ENCODE measurements around the gene ALK. TPM values are rescaled to one million over a fixed set of nuclear protein-coding genes. Genes with fewer than 3 reads are reported as not detected.

Gene ALK
- total RNA-seq, 2 experiments from 2014 or later, result not detected

GRCh38 chr2:29715655-29716054 lies 205.7 kb downstream of the ALK start:
- ATAC-seq (no peak), DNase-seq (no peak)
- no peaks in the 10 kb centered on the region for H3K4me1 Mint-ChIP-seq (ENCODE audit: low read depth)
- POLR2A ChIA-PET, result interaction anchor here (0.6 kb wide), 1 partner anchor 33 kb away, joined by 3 read pairs; no protein-coding TSS in a partner anchor
- intact Hi-C loops (cut with micrococcal nuclease), result no loop called here
- TF ChIP-seq, protein P1, sequence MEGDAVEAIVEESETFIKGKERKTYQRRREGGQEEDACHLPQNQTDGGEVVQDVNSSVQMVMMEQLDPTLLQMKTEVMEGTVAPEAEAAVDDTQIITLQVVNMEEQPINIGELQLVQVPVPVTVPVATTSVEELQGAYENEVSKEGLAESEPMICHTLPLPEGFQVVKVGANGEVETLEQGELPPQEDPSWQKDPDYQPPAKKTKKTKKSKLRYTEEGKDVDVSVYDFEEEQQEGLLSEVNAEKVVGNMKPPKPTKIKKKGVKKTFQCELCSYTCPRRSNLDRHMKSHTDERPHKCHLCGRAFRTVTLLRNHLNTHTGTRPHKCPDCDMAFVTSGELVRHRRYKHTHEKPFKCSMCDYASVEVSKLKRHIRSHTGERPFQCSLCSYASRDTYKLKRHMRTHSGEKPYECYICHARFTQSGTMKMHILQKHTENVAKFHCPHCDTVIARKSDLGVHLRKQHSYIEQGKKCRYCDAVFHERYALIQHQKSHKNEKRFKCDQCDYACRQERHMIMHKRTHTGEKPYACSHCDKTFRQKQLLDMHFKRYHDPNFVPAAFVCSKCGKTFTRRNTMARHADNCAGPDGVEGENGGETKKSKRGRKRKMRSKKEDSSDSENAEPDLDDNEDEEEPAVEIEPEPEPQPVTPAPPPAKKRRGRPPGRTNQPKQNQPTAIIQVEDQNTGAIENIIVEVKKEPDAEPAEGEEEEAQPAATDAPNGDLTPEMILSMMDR (IDR thresholded peaks at IDR 0.05), result no peak
- no peak overlapping the region for H3K4me3 Mint-ChIP-seq
- H3K27ac Mint-ChIP-seq, result no peak overlapping the region
- H3K9me3 Mint-ChIP-seq, result no peaks in the 10 kb centered on the region
- CTCF ChIA-PET, result no interaction called here
- H3K27me3 Mint-ChIP-seq, result peaks cover 4% of the 10 kb centered on the region
- no peaks in the 10 kb centered on the region for H3K36me3 Mint-ChIP-seq (ENCODE audit: low read depth)

DNA sequence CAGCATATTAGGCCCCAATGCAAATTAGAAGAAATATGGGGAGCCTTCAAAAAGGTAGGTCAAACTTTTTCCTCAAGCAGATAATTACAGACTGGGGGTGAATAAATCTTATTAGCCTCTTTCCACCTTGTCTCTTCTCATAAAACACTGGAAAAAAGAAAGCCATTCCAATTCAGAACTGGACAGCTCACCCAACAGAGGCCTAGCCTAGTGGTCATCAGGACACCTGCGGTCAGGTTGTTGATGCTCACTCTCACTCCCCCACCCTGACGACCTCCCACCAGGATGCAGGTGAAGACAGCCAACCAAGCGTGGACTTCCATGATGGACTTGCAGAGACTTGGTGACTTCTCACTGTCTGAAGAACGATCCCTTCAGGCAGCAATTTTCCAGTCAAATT lies 207.1 kb downstream of the ALK start:
- ChIA-PET POLR2A (interaction anchor here (0.6 kb wide), 1 partner anchor 455 kb away, joined by 3 read pairs; no protein-coding TSS in a partner anchor), CTCF (no interaction called here)
- Mint-ChIP-seq H3K27ac (no peak overlapping the region), H3K4me1 (ENCODE audit: low read depth) (no peaks in the 10 kb centered on the region), H3K4me3 (no peak overlapping the region), H3K27me3 (peaks cover 4% of the 10 kb centered on the region), H3K36me3 (ENCODE audit: low read depth) (no peaks in the 10 kb centered on the region), H3K9me3 (no peaks in the 10 kb centered on the region)
- intact Hi-C loops (cut with micrococcal nuclease), result no loop called here
- DNase-seq, result no peak
- no peak for ATAC-seq
- TF ChIP-seq, protein P1 (IDR thresholded peaks at IDR 0.05), result no peak

DNA sequence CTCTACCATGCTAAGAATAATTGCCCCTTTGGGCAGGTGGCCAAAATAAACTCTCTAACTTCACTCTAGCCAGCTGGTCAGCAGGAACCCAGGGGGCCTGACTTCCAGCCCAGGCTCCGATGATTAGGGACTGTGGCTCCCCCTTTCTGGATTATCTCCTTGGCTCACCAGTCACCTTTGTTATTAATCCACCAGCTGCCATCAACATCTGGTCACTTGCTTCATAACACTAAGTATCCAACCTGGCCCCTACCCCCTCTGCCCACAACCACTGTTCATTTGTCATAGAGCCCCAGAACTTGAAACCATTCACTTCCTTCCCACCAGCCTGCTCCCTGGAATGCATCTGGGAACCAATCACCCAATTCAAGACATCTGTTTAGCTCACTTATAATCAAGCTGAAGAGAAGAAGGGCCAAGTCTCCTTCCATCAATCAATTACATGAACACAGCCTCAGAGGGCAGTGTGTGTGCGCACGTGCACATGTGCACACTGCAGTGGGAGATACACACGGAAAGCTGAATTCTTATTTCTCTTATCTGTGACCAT lies 215.1 kb downstream of the ALK start:
- no peak for DNase-seq
- ChIA-PET POLR2A (no interaction called here), CTCF (no interaction called here)
- H3K4me1 Mint-ChIP-seq (ENCODE audit: low read depth), result no peaks in the 10 kb centered on the region
- H3K36me3 Mint-ChIP-seq (ENCODE audit: low read depth), result no peaks in the 10 kb centered on the region
- no peak overlapping the region for H3K4me3 Mint-ChIP-seq
- no peak overlapping the region for H3K27ac Mint-ChIP-seq
- TF ChIP-seq, protein P1 (IDR thresholded peaks at IDR 0.05), result no peak
- no peak for ATAC-seq
- H3K27me3 Mint-ChIP-seq, result no peaks in the 10 kb centered on the region
- intact Hi-C loops (cut with micrococcal nuclease), result no loop called here
- H3K9me3 Mint-ChIP-seq, result no peaks in the 10 kb centered on the region

- no peaks in the 10 kb centered on the region for H3K9me3 Mint-ChIP-seq
- H3K4me3 Mint-ChIP-seq, result no peak overlapping the region
- intact Hi-C loops (cut with micrococcal nuclease), result no loop called here
- ChIA-PET POLR2A (no interaction called here), CTCF (no interaction called here)
- H3K27ac Mint-ChIP-seq, result no peak overlapping the region
- no peaks in the 10 kb centered on the region for H3K27me3 Mint-ChIP-seq
- H3K36me3 Mint-ChIP-seq (ENCODE audit: low read depth), result no peaks in the 10 kb centered on the region
- H3K4me1 Mint-ChIP-seq (ENCODE audit: low read depth), result no peaks in the 10 kb centered on the region
- TF ChIP-seq, protein P1 (IDR thresholded peaks at IDR 0.05), result no peak
- DNase-seq, result no peak
- ATAC-seq, result no peak
Measured at GRCh38 chr2:29705616-29706015, 215.8 kb downstream of the ALK start.

DNA sequence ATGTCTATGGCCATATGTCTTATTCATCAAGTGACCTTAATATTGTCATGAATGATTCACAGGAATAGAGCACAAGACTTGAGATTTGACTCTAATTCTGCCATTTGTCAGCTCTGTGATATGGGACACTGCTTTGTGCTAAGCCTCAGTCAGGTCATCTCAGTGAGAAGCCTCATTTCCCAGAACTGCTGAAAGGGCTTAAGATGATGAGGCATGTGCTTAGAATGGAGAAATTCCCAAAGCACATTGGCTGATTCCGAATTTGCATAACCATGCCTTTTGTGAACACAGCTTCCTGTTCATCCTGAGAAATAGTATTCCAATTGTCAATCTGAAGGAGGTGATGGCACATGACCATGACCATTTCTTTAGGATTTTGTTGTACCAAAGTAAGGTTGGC lies 218.1 kb downstream of the ALK start:
- ATAC-seq (no peak), DNase-seq (no peak)
- TF ChIP-seq, protein P1 (IDR thresholded peaks at IDR 0.05), result no peak
- ChIA-PET POLR2A (no interaction called here), CTCF (no interaction called here)
- no peaks in the 10 kb centered on the region for H3K4me1 Mint-ChIP-seq (ENCODE audit: low read depth)
- H3K27ac Mint-ChIP-seq, result no peak overlapping the region
- H3K9me3 Mint-ChIP-seq, result no peaks in the 10 kb centered on the region
- no peaks in the 10 kb centered on the region for H3K36me3 Mint-ChIP-seq (ENCODE audit: low read depth)
- intact Hi-C loops (cut with micrococcal nuclease), result no loop called here
- H3K27me3 Mint-ChIP-seq, result no peaks in the 10 kb centered on the region
- no peak overlapping the region for H3K4me3 Mint-ChIP-seq
